GM23338 (cell line): ENCODE data around the gene VMAC. TPM values are rescaled to one million over a fixed set of nuclear protein-coding genes. Genes with fewer than 3 reads are reported as not detected.

ENCODE experiments used
- ATAC-seq: fragments of 200-7000 bp; cut with Tn5 transposase; 3 replicates; pipeline ENCODE4 v1.9.1; 2020
- DNase-seq: peaks from one replicate; pipeline ENCODE4 v3.0.0-alpha.2; 2015; ENCODE audit warnings: low spot score
- H2AFZ ChIP-seq: fragments of 200-600 bp; sonication (generic); 2 replicates; pipeline ENCODE4 v1.8.0; 2016; ENCODE audit warnings: antibody characterized with exemption, mild to moderate bottlenecking, moderate library complexity
- H3F3A ChIP-seq: fragments of 200-600 bp; sonication (generic); replicated peaks from 2 replicates; pipeline ENCODE4 v1.8.0; 2017; ENCODE audit warnings: antibody characterized with exemption, mixed run types, low read depth
- H3K27ac ChIP-seq: fragments of 200-600 bp; sonication (generic); 2 replicates; pipeline ENCODE4 v1.6.1; 2016; ENCODE audit warnings: low read depth
- H3K27me3 ChIP-seq: fragments of 200-600 bp; sonication (generic); 2 replicates; pipeline ENCODE4 v1.8.0; 2016; ENCODE audit warnings: mild to moderate bottlenecking, mixed run types, moderate library complexity; ENCODE audit not compliant: insufficient read depth
- H3K36me3 ChIP-seq: fragments of 200-600 bp; sonication (generic); 2 replicates; pipeline ENCODE4 v1.8.0; 2016; ENCODE audit warnings: mild to moderate bottlenecking; ENCODE audit not compliant: insufficient read depth
- H3K4me1 ChIP-seq: fragments of 200-600 bp; sonication (generic); 2 replicates; pipeline ENCODE4 v1.8.0; 2016; ENCODE audit warnings: mild to moderate bottlenecking, moderate library complexity; ENCODE audit not compliant: insufficient read depth
- H3K4me2 ChIP-seq: fragments of 200-600 bp; sonication (generic); 2 replicates; pipeline ENCODE4 v1.7.1; 2017; ENCODE audit warnings: mixed run types
- H3K4me3 ChIP-seq: fragments of 200-600 bp; sonication (generic); 2 replicates; pipeline ENCODE4 v1.6.1; 2016; ENCODE audit warnings: mixed run types
- H3K79me2 ChIP-seq: fragments of 200-600 bp; sonication (generic); replicated peaks from 2 replicates; pipeline ENCODE4 v1.8.0; 2017; ENCODE audit warnings: mild to moderate bottlenecking; ENCODE audit not compliant: insufficient read depth
- H3K9me2 ChIP-seq: fragments of 200-600 bp; sonication (generic); 2 replicates; pipeline ENCODE4 v1.8.0; 2017; ENCODE audit not compliant: insufficient read depth
- H4K20me1 ChIP-seq: fragments of 200-600 bp; sonication (generic); replicated peaks from 2 replicates; pipeline ENCODE4 v1.8.0; 2017; ENCODE audit warnings: mild to moderate bottlenecking; ENCODE audit not compliant: insufficient read depth
- H3K27ac Mint-ChIP-seq: 2 replicates; pipeline ENCODE4 v1.8.0; 2020; ENCODE audit warnings: inconsistent platforms, mild to moderate bottlenecking, moderate library complexity, mixed read lengths
- H3K27me3 Mint-ChIP-seq: 3 replicates; pipeline ENCODE4 v1.8.0; 2022; ENCODE audit warnings: low read depth, mild to moderate bottlenecking, moderate library complexity, mixed read lengths, inconsistent platforms; ENCODE audit not compliant: insufficient read depth, poor library complexity
- H3K36me3 Mint-ChIP-seq: 3 replicates; pipeline ENCODE4 v1.8.0; 2021; ENCODE audit warnings: low read depth, mild to moderate bottlenecking, inconsistent platforms, moderate library complexity, mixed read lengths
- H3K4me1 Mint-ChIP-seq: 3 replicates; pipeline ENCODE4 v1.8.0; 2020; ENCODE audit warnings: mild to moderate bottlenecking, inconsistent platforms, mixed read lengths
- H3K4me3 Mint-ChIP-seq: 3 replicates; pipeline ENCODE4 v1.8.0; 2021; ENCODE audit warnings: moderate library complexity, mild to moderate bottlenecking, inconsistent platforms, mixed read lengths
- H3K9me3 Mint-ChIP-seq: 3 replicates; pipeline ENCODE4 v1.8.0; 2020; ENCODE audit warnings: moderate library complexity, mild to moderate bottlenecking, inconsistent platforms, mixed read lengths
- CREB1 ChIP-seq: fragments of 250-450 bp; sonication (Bioruptor Pico); IDR thresholded peaks from 2 replicates; pipeline ENCODE4 v1.5.0; 2020; ENCODE audit warnings: low read depth, mild to moderate bottlenecking, moderate library complexity
- JUNB ChIP-seq: IDR thresholded peaks from one replicate; pipeline ENCODE4 v1.6.1; 2016; ENCODE audit warnings: antibody characterized with exemption; ENCODE audit not compliant: unreplicated experiment
- NANOG ChIP-seq: IDR thresholded peaks from 2 replicates; pipeline ENCODE4 v1.6.1; 2016; ENCODE audit warnings: antibody characterized with exemption, borderline replicate concordance
- ZNF114 ChIP-seq: fragments of 250-450 bp; sonication (Bioruptor Pico); IDR thresholded peaks from 2 replicates; pipeline ENCODE4 v1.5.0; 2020; ENCODE audit warnings: mild to moderate bottlenecking, moderate library complexity
- ZNF331 ChIP-seq: fragments of 250-450 bp; sonication (Bioruptor Pico); IDR thresholded peaks from 2 replicates; pipeline ENCODE4 v1.5.0; 2020; ENCODE audit warnings: low read depth, mild to moderate bottlenecking, moderate library complexity
- ZNF462 ChIP-seq: fragments of 250-450 bp; sonication (Bioruptor Pico); IDR thresholded peaks from 2 replicates; pipeline ENCODE4 v1.5.0; 2020; ENCODE audit warnings: mild to moderate bottlenecking, moderate library complexity
- polyA plus RNA-seq: library from polyadenylated mRNA; unstranded; fragments of >200 nt; fragmentation: Nextera tagmentation; extraction: Ambion mirVana; gene quantifications from 2 replicates; pipeline ENCODE4 v1.2.1, GENCODE V29; 2016
- total RNA-seq: library from RNA; depleted of rRNA; stranded (reverse); fragments of >200 nt; shearing (Covaris generic); gene quantifications from 2 replicates; pipeline ENCODE4 v1.2.3, GENCODE V29; 2014
- TF ChIP-seq, protein P1 (sequence below): IDR thresholded peaks from one replicate; pipeline ENCODE4 v1.6.1; 2018; ENCODE audit warnings: antibody characterized with exemption; ENCODE audit not compliant: unreplicated experiment

VMAC gene
- total and polyA plus RNA-seq, 2 experiments from 2014 or later, result 0.79 to 3.7 TPM

DNA sequence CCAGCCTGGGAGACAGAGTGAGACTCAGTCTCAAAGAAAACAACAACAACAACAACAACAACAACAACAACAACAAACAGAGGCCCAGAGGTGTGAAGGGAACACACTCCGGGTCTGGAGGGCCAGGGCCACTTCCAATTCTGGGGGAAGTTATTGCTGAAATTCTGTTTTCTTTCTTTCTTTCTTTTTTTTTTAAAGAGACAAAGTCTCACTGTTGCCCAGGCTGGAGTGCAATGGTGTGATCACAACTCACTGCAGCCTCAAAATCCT, 5.9 kb downstream of the VMAC start:
- H3K9me3 Mint-ChIP-seq, result no peaks in the 10 kb centered on the region
- no peak overlapping the region for H3K27ac Mint-ChIP-seq

More for the DNA sequence above, 5.9 kb downstream of the VMAC start:
- Mint-ChIP-seq H3K4me3 (no peak overlapping the region), H3K4me1 (no peaks in the 10 kb centered on the region), H3K27me3 (peaks cover 4% of the 10 kb centered on the region), H3K36me3 (no peaks in the 10 kb centered on the region; the same call in 2 of the 3 replicates)
- Histone ChIP-seq H3F3A (no peaks in the 10 kb centered on the region), H3K9me2 (no peaks in the 10 kb centered on the region), H3K27ac (no peak overlapping the region), H3K4me3 (no peak overlapping the region), H4K20me1 (no peaks in the 10 kb centered on the region; the same call in none of the 2 replicates), H3K4me2 (no peak overlapping the region), H3K27me3 (no peaks in the 10 kb centered on the region), H3K79me2 (no peaks in the 10 kb centered on the region), H2AFZ (no peak overlapping the region), H3K4me1 (no peaks in the 10 kb centered on the region), H3K36me3 (no peaks in the 10 kb centered on the region)
- ATAC-seq (no peak), DNase-seq (no peak)
- TF ChIP-seq NANOG (no peak), JUNB (no peak), ZNF114 (CRISPR knock-in tag) (no peak), ZNF462 (CRISPR knock-in tag) (no peak), CREB1 (CRISPR knock-in tag) (no peak), ZNF331 (CRISPR knock-in tag) (no peak)
- TF ChIP-seq, protein P1, sequence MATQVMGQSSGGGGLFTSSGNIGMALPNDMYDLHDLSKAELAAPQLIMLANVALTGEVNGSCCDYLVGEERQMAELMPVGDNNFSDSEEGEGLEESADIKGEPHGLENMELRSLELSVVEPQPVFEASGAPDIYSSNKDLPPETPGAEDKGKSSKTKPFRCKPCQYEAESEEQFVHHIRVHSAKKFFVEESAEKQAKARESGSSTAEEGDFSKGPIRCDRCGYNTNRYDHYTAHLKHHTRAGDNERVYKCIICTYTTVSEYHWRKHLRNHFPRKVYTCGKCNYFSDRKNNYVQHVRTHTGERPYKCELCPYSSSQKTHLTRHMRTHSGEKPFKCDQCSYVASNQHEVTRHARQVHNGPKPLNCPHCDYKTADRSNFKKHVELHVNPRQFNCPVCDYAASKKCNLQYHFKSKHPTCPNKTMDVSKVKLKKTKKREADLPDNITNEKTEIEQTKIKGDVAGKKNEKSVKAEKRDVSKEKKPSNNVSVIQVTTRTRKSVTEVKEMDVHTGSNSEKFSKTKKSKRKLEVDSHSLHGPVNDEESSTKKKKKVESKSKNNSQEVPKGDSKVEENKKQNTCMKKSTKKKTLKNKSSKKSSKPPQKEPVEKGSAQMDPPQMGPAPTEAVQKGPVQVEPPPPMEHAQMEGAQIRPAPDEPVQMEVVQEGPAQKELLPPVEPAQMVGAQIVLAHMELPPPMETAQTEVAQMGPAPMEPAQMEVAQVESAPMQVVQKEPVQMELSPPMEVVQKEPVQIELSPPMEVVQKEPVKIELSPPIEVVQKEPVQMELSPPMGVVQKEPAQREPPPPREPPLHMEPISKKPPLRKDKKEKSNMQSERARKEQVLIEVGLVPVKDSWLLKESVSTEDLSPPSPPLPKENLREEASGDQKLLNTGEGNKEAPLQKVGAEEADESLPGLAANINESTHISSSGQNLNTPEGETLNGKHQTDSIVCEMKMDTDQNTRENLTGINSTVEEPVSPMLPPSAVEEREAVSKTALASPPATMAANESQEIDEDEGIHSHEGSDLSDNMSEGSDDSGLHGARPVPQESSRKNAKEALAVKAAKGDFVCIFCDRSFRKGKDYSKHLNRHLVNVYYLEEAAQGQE, result no peak
